GM03348 (cell line): Measurements from ENCODE around the gene LNPEP.

ENCODE experiments used
- DNase-seq: peaks from one replicate; pipeline ENCODE4 v3.0.0; 2012; ENCODE audit warnings: low spot score

The LNPEP gene

GRCh38 chr5:96935559-96936430, at the start of gene LNPEP:
Gene LNPEP, plus strand, starts transcription at chr5:96936080. Its CDS starts 76 bp downstream, at chr5:96936156.
- peak; percentile 95 for DNase-seq

GRCh38 chr5:96893342-96893741, 42.5 kb upstream of the LNPEP start:
- peak; percentile 31 for DNase-seq

GRCh38 chr5:96896276-96896675, 39.6 kb upstream of the LNPEP start:
- no peak for DNase-seq

DNA sequence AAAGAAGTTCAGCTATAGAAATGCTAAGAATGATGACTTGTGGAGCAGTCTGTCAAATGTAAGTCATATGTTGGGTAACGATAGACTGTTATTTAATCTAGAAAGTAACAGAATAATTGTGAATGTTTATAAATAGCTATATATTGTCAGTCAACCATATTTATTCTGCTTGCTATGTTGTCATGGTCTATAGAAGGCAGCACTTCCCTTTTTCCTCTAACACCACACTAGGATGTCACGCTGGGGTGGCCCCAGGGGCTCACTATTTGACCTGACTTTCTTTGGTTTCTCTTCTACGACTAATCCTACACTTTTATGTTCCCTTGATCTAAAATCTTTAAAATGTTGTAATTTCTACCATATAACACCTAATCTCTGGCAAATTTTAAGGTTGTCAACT, 39.1 kb upstream of the LNPEP start:
- DNase-seq: no peak

- no peak for DNase-seq
These were observed 34.5 kb upstream of the LNPEP start for GRCh38 chr5:96901384-96901783.

DNA sequence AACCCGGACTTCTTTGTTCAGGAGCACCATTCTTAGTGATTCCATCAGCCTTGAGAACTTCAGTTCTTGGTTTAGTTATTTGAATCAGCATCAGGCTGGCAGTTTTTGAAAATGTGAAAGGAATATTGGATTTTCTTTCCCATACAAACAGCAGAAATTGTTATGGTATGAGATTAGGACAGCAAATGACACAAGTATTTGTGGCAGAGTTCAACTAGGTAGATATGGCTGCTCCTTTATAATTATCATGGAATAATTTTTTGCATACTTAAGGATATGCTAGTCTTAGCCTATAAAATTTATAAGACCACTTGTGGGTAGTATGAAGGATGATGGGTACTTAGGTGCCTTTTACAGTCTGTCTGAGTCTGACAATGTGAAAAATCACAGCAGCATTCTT, 34.0 kb upstream of the LNPEP start:
- DNase-seq: no peak

GRCh38 chr5:96902876-96903275, 33.0 kb upstream of the LNPEP start:
- no peak for DNase-seq

GRCh38 chr5:96903300-96903699, 32.6 kb upstream of the LNPEP start:
- no peak for DNase-seq

- DNase-seq: no peak
These were observed 31.6 kb upstream of the LNPEP start for GRCh38 chr5:96904054-96904931.

DNA sequence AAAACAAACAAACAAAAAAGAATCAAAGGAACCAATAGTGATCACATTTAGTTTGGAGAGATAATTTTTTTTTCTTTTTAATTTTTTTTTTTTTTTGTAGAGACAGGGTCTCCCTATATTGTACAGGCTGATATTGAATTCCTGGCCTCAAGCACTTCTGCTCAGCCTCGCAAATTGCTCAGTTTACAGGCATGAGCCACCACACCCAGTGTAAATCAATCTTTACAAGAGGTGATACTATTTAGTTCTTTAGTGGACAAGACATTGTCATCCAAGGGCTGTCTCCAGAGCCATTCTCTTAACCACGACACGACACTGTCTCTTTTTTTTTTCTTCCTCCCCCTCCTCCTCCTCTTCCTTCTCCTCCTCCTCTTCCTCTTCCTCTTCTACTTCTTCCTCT, 30.0 kb upstream of the LNPEP start:
- no peak for DNase-seq

GRCh38 chr5:96909003-96909402, 26.9 kb upstream of the LNPEP start:
- DNase-seq: no peak

DNA sequence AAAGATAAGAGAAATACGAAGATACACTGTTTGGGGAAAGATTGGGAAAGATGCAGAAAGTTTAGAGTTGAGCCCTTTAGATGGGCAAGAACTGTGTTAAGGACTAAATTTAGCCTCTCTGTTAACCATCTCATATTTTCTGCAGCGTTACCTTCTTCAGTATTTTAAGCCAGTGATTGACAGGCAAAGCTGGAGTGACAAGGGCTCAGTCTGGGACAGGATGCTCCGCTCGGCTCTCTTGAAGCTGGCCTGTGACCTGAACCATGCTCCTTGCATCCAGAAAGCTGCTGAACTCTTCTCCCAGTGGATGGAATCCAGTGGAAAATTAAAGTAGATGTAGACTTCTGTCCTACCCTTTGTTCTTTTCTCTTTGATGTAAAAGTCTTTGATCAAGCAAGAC, 26.4 kb upstream of the LNPEP start:
- no peak for DNase-seq

DNA sequence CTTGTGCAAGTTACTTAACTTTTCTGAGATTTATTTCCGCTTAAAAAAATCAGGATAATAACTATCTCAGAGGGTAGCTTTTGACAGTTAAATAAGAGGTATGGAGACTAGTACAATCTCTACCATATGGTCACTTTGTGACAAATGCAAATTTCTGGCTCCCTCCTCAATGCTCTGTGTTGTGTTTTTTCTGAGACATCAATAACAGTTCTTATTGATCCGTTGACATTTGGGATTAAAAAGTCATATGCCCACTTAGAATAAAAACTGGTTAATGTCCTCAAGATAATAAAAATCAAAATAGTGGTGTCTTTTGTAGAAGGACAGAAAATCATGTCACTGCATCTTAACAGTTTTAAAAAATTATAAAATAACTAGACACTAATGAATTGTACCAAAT, 24.7 kb upstream of the LNPEP start:
- no peak for DNase-seq

GRCh38 chr5:96913233-96913632, 22.6 kb upstream of the LNPEP start:
- DNase-seq: no peak

- DNase-seq: no peak
These were observed 16.1 kb upstream of the LNPEP start for GRCh38 chr5:96919754-96920197.

GRCh38 chr5:96920744-96921355, 15.0 kb upstream of the LNPEP start:
- no peak for DNase-seq

GRCh38 chr5:96922499-96923244, 13.2 kb upstream of the LNPEP start:
- no peak for DNase-seq

DNA sequence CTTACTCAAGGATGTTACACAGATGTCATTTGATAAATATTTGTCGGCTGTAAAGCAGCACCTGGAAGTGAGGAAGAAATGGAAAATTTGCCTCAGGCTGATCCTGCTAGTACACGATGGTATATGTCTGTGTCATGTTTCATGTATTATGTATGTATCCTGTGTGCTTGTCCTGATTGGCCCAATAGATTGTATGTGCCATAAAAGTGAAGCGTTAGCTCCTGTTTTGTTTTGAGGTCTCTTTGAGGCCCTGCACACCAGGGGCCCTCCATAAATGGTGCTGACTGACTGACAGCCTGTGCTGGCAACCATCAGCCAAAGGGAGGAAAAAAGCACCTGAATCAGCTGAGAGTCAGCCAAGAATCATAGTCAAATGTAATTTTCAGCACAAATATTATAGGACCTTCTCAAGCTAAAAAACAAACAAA, 11.8 kb upstream of the LNPEP start:
- DNase-seq: no peak

GRCh38 chr5:96926276-96926675, 9.6 kb upstream of the LNPEP start:
- DNase-seq: no peak

- no peak for DNase-seq
These were observed 8.9 kb upstream of the LNPEP start for GRCh38 chr5:96927008-96927407.

DNA sequence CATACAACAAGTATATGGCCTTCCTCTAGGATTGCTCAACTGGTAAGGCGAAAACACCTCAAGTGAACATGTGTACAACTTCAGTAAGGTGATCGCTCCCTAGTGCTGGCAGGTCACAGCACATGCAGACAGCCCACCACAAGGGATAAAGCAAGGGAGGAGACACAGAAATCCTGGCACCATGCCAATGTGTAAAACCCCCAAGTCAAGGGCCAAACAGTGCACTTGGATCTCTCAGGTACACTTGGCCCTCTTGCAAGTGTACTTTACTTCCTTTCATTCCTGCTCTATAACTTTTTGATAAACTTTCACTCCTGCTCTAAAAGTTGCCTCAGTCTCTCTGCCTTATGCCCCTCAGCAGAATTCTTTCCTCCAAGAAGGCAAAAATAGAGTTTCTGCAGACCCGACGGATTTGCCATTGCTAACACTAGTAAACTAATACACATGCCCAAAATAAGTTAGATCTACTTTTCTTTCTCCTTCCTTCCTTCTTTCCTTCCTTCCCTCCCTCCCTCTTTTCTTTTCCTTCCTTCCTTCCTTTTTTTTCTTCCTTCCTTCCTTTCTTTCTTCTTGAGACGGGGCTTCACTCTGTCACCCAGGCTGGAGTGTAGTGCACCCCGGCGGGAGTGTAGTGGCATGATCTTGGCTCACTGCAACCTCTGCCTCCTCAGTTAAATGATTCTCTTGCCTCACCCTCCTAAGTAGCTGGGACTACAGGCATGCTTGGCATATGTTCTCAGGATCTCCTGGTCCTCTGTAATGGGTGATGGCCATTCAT, 6.8 kb upstream of the LNPEP start:
- no peak for DNase-seq
